Measurements from ENCODE around the gene TDRD9.

The TDRD9 gene

DNA sequence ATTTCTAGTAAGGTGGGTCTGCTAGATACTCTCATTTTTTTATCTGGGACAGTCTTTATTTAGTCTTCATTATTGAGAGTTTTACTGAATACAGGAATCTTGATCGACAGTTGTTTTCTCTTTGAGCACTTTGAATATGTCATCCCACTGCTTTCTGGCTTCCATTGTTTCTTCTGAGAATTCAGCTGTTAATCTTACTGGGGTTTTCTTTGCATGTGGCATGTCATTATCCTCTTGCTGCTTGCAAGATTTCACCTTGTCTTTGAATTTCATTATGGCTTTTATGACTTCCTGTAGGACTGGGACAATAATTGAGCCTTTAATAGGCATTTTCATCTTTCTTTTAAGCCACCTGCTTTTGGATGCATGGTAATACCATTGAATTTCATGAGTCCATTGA lies 60.8 kb downstream of the TDRD9 start:
- ChIA-PET POLR2A (no interaction called here), CTCF (no interaction called here)

DNA sequence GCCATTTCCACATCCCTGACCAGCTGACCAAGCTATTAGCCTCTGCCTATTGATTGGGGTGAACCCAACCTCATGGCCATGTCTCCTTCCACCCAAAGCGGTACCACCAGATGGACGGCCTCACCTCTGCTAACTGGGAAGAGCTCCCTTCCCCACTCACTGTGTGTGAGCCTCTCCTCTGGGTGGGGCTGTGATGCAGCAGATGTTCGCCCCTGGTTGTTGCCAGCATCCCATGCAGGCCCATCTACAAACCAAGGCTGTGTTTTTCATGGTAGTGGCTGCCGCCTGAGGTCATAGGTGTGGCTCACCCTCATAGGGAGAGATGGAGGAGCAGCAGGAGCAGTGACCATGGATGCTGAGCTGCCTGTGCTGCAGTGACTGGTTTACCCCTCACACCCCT lies 61.7 kb downstream of the TDRD9 start:
- TF ChIP-seq, protein P1, sequence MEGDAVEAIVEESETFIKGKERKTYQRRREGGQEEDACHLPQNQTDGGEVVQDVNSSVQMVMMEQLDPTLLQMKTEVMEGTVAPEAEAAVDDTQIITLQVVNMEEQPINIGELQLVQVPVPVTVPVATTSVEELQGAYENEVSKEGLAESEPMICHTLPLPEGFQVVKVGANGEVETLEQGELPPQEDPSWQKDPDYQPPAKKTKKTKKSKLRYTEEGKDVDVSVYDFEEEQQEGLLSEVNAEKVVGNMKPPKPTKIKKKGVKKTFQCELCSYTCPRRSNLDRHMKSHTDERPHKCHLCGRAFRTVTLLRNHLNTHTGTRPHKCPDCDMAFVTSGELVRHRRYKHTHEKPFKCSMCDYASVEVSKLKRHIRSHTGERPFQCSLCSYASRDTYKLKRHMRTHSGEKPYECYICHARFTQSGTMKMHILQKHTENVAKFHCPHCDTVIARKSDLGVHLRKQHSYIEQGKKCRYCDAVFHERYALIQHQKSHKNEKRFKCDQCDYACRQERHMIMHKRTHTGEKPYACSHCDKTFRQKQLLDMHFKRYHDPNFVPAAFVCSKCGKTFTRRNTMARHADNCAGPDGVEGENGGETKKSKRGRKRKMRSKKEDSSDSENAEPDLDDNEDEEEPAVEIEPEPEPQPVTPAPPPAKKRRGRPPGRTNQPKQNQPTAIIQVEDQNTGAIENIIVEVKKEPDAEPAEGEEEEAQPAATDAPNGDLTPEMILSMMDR (IDR thresholded peaks at IDR 0.05; ENCODE audit: control extremely low read depth, extremely low read depth, low read depth, missing control alignments): no peak
- CTCF ChIA-PET: no interaction called here
- DNase-seq (ENCODE audit: extremely low spot score): no peak
- POLR2A ChIA-PET: no interaction called here

More for the DNA sequence above, 60.8 kb downstream of the TDRD9 start:
- DNase-seq (ENCODE audit: extremely low spot score): no peak
- TF ChIP-seq, protein P1 (IDR thresholded peaks at IDR 0.05; ENCODE audit: control extremely low read depth, extremely low read depth, low read depth, missing control alignments): no peak

DNA sequence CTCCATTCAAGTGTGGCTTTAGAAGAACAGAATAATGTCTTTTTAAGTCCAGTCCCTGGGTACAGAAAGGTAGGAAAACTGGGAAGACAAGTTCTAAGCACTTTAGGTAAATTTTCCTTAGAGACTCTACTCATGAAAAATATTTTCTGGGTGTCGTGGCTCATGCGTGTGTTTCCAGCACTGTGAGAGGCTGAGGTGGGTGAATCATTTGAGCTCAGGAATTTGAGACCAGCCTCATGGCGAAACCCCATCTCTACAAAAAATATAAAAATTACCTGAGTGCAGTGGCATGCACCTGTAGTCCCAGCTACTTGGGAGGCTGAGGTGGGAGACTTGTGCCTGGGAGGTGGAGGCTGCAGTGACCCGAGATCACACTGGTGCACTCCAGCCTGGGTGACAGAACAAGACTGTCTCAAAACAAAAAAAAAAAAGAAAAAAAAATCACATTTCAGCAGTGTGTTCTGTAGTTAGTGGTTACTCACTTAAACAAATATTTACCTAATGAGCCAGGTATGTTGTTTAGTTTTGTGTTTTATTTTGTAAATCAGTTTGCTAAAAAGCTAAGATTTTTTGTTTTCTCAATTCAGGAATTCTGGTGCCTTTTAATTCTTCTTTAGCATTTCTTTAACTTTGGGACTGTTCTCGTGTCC lies 66.4 kb downstream of the TDRD9 start:
- ChIA-PET CTCF (interaction anchor here (2.1 kb wide), 1 partner anchor 187 kb away, joined by 4 read pairs; no protein-coding TSS in a partner anchor), POLR2A (no interaction called here)
- TF ChIP-seq, protein P1 (IDR thresholded peaks at IDR 0.05; ENCODE audit: control extremely low read depth, extremely low read depth, low read depth, missing control alignments): no peak
- DNase-seq (ENCODE audit: extremely low spot score): no peak

DNA sequence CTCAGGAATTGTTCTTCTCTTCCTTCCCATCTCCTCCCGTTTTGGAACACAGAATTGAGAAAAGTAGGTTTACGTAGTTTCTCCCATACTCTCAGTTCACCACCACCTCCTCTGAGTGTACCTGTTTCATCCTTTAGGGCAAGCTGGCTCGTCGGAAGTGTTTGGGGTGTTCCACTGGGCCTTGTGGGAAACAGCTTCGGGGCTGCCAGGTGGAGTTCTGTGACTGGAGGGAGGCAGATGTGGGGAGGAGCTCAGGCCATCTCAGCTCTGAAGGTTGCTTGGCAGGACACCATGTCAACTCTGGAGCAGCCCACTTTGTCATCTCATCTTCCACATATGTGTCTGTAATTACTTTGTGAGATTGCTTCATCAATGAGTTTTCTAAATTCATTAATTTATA lies 67.6 kb downstream of the TDRD9 start:
- DNase-seq (ENCODE audit: extremely low spot score): no peak
- ChIA-PET POLR2A (no interaction called here), CTCF (interaction anchor here (2.1 kb wide), 1 partner anchor 189 kb away, joined by 4 read pairs; no protein-coding TSS in a partner anchor)
- TF ChIP-seq, protein P1 (IDR thresholded peaks at IDR 0.05; ENCODE audit: control extremely low read depth, extremely low read depth, low read depth, missing control alignments): no peak

DNA sequence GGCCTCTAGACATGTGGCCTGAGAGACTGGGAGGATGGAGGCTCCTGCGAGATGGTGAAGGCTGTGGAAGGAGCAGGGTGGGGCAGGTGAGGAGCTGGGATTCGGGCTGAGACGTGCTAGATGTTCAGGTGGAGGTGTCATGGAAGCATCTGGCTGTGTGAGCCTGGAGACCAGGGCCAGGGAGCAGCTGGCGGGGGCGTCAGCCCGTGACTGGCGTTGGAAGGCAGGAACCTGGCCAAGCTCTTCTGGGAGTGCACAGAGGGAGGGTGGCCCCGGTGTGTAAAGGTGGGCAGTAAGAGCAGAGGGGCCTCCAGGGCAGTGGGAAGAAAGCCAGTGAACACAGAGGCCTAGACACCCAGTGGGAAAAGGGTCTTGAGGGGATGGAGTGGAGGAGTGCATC lies 69.1 kb downstream of the TDRD9 start:
- ChIA-PET POLR2A (no interaction called here), CTCF (no interaction called here)
- TF ChIP-seq, protein P1 (IDR thresholded peaks at IDR 0.05; ENCODE audit: control extremely low read depth, extremely low read depth, low read depth, missing control alignments): no peak
- DNase-seq (ENCODE audit: extremely low spot score): no peak

DNA sequence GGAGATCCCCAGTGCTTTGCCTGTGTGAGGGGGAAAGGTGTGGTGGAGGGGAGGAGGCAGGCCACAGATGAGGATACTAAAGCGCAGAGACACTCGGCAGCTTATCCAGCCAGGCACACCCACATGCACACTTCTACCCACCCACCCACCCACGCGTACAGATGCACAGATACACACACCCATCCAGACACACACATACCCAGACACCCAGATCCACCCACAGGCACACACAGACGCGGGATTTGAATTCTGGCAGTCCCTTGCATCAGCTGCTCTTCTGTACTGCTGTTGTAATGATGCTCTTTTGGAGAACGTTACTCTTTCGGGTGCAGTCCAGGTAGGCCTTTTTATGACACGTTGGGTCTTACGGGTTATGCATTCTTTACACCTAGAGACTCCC lies 69.8 kb downstream of the TDRD9 start:
- no peak for DNase-seq (ENCODE audit: extremely low spot score)
- TF ChIP-seq, protein P1 (IDR thresholded peaks at IDR 0.05; ENCODE audit: control extremely low read depth, extremely low read depth, low read depth, missing control alignments): no peak
- POLR2A ChIA-PET: no interaction called here
- CTCF ChIA-PET: no interaction called here

All from GM10248 (cell line).